ENCODE data around the gene SF3A2. TPM values are rescaled to one million over a fixed set of nuclear protein-coding genes. Genes with fewer than 3 reads are reported as not detected.
A peak's percentile ranks its signal among the peaks of the same experiment; 100 is the strongest.

SF3A2 gene
- 66.1 TPM for polyA plus RNA-seq (2012; ENCODE audit: low read depth, missing spikeins)

- DNase-seq (ENCODE audit: insufficient read length, low spot score) (peak; percentile 99), FAIRE-seq (peak; percentile 100)
- TF ChIP-seq POU2F2 (IDR thresholded peaks at IDR 0.05; ENCODE audit: low read depth, low read length) (peak; percentile 57; the same call in 1 of the 2 replicates), POLR2AphosphoS5 (IDR thresholded peaks at IDR 0.05; ENCODE audit: low read depth, low read length) (peak; percentile 76), TAF1 (IDR thresholded peaks at IDR 0.05; ENCODE audit: low read depth, low read length) (peak; percentile 77), POLR2A (IDR thresholded peaks at IDR 0.05; ENCODE audit: low read depth, low read length) (peak; percentile 76), PAX5 (IDR thresholded peaks at IDR 0.05; ENCODE audit: insufficient read depth, low read length, severe bottlenecking) (peak; percentile 69), SPI1 (IDR thresholded peaks at IDR 0.05; ENCODE audit: low read depth, low read length) (no peak)
Observed at GRCh38 chr19:2236314-2237050, at the start of gene SF3A2, which contains the start of gene PLEKHJ1. Gene SF3A2 (plus strand): TSS chr19:2236824. CDS start chr19:2243419, 6,595 bp downstream. Gene PLEKHJ1 (minus strand): TSS chr19:2236329. CDS start chr19:2236248, 81 bp downstream.

- TF ChIP-seq POU2F2 (IDR thresholded peaks at IDR 0.05; ENCODE audit: low read depth, low read length) (no peak), TAF1 (IDR thresholded peaks at IDR 0.05; ENCODE audit: low read depth, low read length) (no peak), POLR2A (IDR thresholded peaks at IDR 0.05; ENCODE audit: low read depth, low read length) (no peak), SPI1 (IDR thresholded peaks at IDR 0.05; ENCODE audit: low read depth, low read length) (no peak), PAX5 (IDR thresholded peaks at IDR 0.05; ENCODE audit: insufficient read depth, low read length, severe bottlenecking) (no peak), POLR2AphosphoS5 (IDR thresholded peaks at IDR 0.05; ENCODE audit: low read depth, low read length) (no peak)
- FAIRE-seq: peak; percentile 64
Observed at GRCh38 chr19:2187159-2187558, 49.5 kb upstream of the SF3A2 start.

GRCh38 chr19:2188708-2189385 lies 47.8 kb upstream of the SF3A2 start:
- TF ChIP-seq SPI1 (IDR thresholded peaks at IDR 0.05; ENCODE audit: low read depth, low read length) (no peak), PAX5 (IDR thresholded peaks at IDR 0.05; ENCODE audit: insufficient read depth, low read length, severe bottlenecking) (no peak), POU2F2 (IDR thresholded peaks at IDR 0.05; ENCODE audit: low read depth, low read length) (no peak), POLR2A (IDR thresholded peaks at IDR 0.05; ENCODE audit: low read depth, low read length) (no peak), TAF1 (IDR thresholded peaks at IDR 0.05; ENCODE audit: low read depth, low read length) (no peak), POLR2AphosphoS5 (IDR thresholded peaks at IDR 0.05; ENCODE audit: low read depth, low read length) (no peak)
- peak; percentile 76 for FAIRE-seq
- DNase-seq (ENCODE audit: insufficient read length, low spot score): no peak

More at GRCh38 chr19:2187159-2187558, 49.5 kb upstream of the SF3A2 start:
- DNase-seq (ENCODE audit: insufficient read length, low spot score): no peak

GRCh38 chr19:2189880-2190279 lies 46.7 kb upstream of the SF3A2 start:
- DNase-seq (ENCODE audit: insufficient read length, low spot score) (no peak), FAIRE-seq (no peak)
- TF ChIP-seq POU2F2 (IDR thresholded peaks at IDR 0.05; ENCODE audit: low read depth, low read length) (no peak), SPI1 (IDR thresholded peaks at IDR 0.05; ENCODE audit: low read depth, low read length) (no peak), POLR2AphosphoS5 (IDR thresholded peaks at IDR 0.05; ENCODE audit: low read depth, low read length) (no peak), POLR2A (IDR thresholded peaks at IDR 0.05; ENCODE audit: low read depth, low read length) (no peak), PAX5 (IDR thresholded peaks at IDR 0.05; ENCODE audit: insufficient read depth, low read length, severe bottlenecking) (no peak), TAF1 (IDR thresholded peaks at IDR 0.05; ENCODE audit: low read depth, low read length) (no peak)

GRCh38 chr19:2190848-2191455 lies 45.7 kb upstream of the SF3A2 start:
- no peak for FAIRE-seq
- TF ChIP-seq SPI1 (IDR thresholded peaks at IDR 0.05; ENCODE audit: low read depth, low read length) (no peak), PAX5 (IDR thresholded peaks at IDR 0.05; ENCODE audit: insufficient read depth, low read length, severe bottlenecking) (no peak), POU2F2 (IDR thresholded peaks at IDR 0.05; ENCODE audit: low read depth, low read length) (no peak), POLR2AphosphoS5 (IDR thresholded peaks at IDR 0.05; ENCODE audit: low read depth, low read length) (no peak), TAF1 (IDR thresholded peaks at IDR 0.05; ENCODE audit: low read depth, low read length) (no peak), POLR2A (IDR thresholded peaks at IDR 0.05; ENCODE audit: low read depth, low read length) (no peak)
- DNase-seq (ENCODE audit: insufficient read length, low spot score): no peak

GRCh38 chr19:2191456-2192310 lies 44.9 kb upstream of the SF3A2 start:
- no peak for FAIRE-seq
- TF ChIP-seq POU2F2 (IDR thresholded peaks at IDR 0.05; ENCODE audit: low read depth, low read length): no peak
- no peak for TF ChIP-seq TAF1 (IDR thresholded peaks at IDR 0.05; ENCODE audit: low read depth, low read length)
- no peak for DNase-seq (ENCODE audit: insufficient read length, low spot score)

- no peak for DNase-seq (ENCODE audit: insufficient read length, low spot score)
- no peak for TF ChIP-seq PAX5 (IDR thresholded peaks at IDR 0.05; ENCODE audit: insufficient read depth, low read length, severe bottlenecking)
- no peak for TF ChIP-seq TAF1 (IDR thresholded peaks at IDR 0.05; ENCODE audit: low read depth, low read length)
- no peak for TF ChIP-seq POLR2A (IDR thresholded peaks at IDR 0.05; ENCODE audit: low read depth, low read length)
- TF ChIP-seq POU2F2 (IDR thresholded peaks at IDR 0.05; ENCODE audit: low read depth, low read length): no peak
- no peak for TF ChIP-seq POLR2AphosphoS5 (IDR thresholded peaks at IDR 0.05; ENCODE audit: low read depth, low read length)
- TF ChIP-seq SPI1 (IDR thresholded peaks at IDR 0.05; ENCODE audit: low read depth, low read length): no peak
- no peak for FAIRE-seq
Observed at GRCh38 chr19:2192862-2193261, 43.8 kb upstream of the SF3A2 start.

GRCh38 chr19:2193807-2194206 lies 42.8 kb upstream of the SF3A2 start:
- no peak for TF ChIP-seq TAF1 (IDR thresholded peaks at IDR 0.05; ENCODE audit: low read depth, low read length)
- TF ChIP-seq POLR2AphosphoS5 (IDR thresholded peaks at IDR 0.05; ENCODE audit: low read depth, low read length): no peak
- TF ChIP-seq POU2F2 (IDR thresholded peaks at IDR 0.05; ENCODE audit: low read depth, low read length): no peak
- no peak for TF ChIP-seq POLR2A (IDR thresholded peaks at IDR 0.05; ENCODE audit: low read depth, low read length)
- FAIRE-seq (no peak), DNase-seq (ENCODE audit: insufficient read length, low spot score) (no peak)

Data from GM12891 (cell line).